CD4-positive, alpha-beta T cell treated with Interleukin-12 subunit alpha and Interleukin-12 subunit beta, for 1 hour (primary cell): Measurements from ENCODE around the gene ESPN.

Experiments
- DNase-seq: peaks from one replicate; pipeline ENCODE4 v3.0.0-alpha.2; 2020

The ESPN gene

GRCh38 chr1:6501279-6501813 lies 76.8 kb downstream of the ESPN start:
- no peak for DNase-seq

- DNase-seq: no peak
Observed at GRCh38 chr1:6502000-6502891, 77.7 kb downstream of the ESPN start.

GRCh38 chr1:6503884-6504602 lies 79.5 kb downstream of the ESPN start:
- DNase-seq: no peak

GRCh38 chr1:6504887-6505286 lies 80.3 kb downstream of the ESPN start:
- DNase-seq: no peak

GRCh38 chr1:6505367-6506209 lies 81.0 kb downstream of the ESPN start:
- DNase-seq: no peak

GRCh38 chr1:6506210-6507036 lies 81.8 kb downstream of the ESPN start:
- DNase-seq: no peak

GRCh38 chr1:6507037-6507428 lies 82.5 kb downstream of the ESPN start:
- DNase-seq: no peak

- no peak for DNase-seq
Observed at GRCh38 chr1:6507461-6507911, 82.9 kb downstream of the ESPN start.

GRCh38 chr1:6508154-6508815 lies 83.7 kb downstream of the ESPN start:
- DNase-seq: no peak

- no peak for DNase-seq
Observed at GRCh38 chr1:6508816-6509189, 84.2 kb downstream of the ESPN start.

GRCh38 chr1:6509220-6509918 lies 84.8 kb downstream of the ESPN start:
- no peak for DNase-seq

GRCh38 chr1:6509919-6510291 lies 85.3 kb downstream of the ESPN start:
- no peak for DNase-seq

GRCh38 chr1:6510493-6510892 lies 85.9 kb downstream of the ESPN start:
- DNase-seq: no peak
